Epithelial cell of proximal tubule (primary cell): Measurements from ENCODE around the gene TAS1R2. TPM values are rescaled to one million over a fixed set of nuclear protein-coding genes. Genes with fewer than 3 reads are reported as not detected.

Experiments
- DNase-seq: peaks from one replicate; pipeline ENCODE4 v3.0.0-alpha.2; 2011; ENCODE audit warnings: low read depth
- H3K4me3 ChIP-seq: 2 replicates; pipeline ENCODE4 v1.5.1; 2011; ENCODE audit warnings: low read depth, mild to moderate bottlenecking, low read length
- total RNA-seq: library from RNA; depleted of rRNA; stranded (reverse); fragments of >200 nt; gene quantifications from 2 replicates; pipeline ENCODE4 v1.2.3, GENCODE V29; 2015
- TF ChIP-seq, protein P1 (sequence below): conservative IDR thresholded peaks from 2 replicates; pipeline ENCODE4 v1.5.1; 2012; ENCODE audit warnings: low read depth, mild to moderate bottlenecking, low read length

The TAS1R2 gene
- total RNA-seq, 1 donor from 2014 or later: not detected

DNA sequence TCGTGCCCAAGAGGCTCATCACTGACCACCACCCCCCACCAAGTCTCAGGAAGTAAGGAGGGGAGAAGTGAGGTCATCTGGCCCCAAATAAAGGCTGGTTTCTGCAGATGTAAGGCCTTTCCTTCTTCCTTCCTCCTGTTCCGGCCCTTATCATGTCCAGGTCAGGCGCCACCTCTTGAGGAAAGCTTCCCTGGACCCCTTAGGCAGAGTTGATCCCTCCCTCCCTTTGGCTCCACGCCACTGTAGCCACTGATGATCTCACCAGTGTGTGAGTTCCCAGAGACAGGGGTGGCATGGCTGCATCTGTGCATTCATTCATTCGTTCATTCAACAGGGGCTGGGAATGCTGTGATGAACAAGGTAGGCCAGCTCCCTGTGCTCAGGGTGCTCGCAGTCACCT lies 59.2 kb downstream of the TAS1R2 start:
- DNase-seq: no peak
- TF ChIP-seq, protein P1, sequence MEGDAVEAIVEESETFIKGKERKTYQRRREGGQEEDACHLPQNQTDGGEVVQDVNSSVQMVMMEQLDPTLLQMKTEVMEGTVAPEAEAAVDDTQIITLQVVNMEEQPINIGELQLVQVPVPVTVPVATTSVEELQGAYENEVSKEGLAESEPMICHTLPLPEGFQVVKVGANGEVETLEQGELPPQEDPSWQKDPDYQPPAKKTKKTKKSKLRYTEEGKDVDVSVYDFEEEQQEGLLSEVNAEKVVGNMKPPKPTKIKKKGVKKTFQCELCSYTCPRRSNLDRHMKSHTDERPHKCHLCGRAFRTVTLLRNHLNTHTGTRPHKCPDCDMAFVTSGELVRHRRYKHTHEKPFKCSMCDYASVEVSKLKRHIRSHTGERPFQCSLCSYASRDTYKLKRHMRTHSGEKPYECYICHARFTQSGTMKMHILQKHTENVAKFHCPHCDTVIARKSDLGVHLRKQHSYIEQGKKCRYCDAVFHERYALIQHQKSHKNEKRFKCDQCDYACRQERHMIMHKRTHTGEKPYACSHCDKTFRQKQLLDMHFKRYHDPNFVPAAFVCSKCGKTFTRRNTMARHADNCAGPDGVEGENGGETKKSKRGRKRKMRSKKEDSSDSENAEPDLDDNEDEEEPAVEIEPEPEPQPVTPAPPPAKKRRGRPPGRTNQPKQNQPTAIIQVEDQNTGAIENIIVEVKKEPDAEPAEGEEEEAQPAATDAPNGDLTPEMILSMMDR: no peak
- H3K4me3 ChIP-seq: no peak overlapping the region

DNA sequence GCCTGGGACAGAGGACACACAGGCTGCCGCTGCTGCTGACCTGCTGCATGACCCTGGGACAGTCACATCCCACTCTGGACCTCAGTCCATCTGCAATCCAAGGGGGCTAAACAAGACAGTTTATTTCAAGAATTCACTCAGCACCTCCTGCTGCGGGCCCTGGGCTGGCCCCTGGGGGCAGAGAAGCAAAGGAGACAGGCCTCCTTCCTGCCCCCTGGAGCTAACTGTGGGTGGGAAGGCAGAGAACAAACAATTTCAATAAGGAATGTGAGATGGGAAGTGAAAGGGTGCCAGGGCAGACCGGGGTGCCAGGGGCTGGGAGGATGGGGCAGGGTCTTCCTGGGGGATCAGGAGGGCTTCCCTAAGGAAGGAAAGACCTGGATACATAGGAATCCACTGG lies 60.0 kb downstream of the TAS1R2 start:
- H3K4me3 ChIP-seq: no peak overlapping the region
- DNase-seq: no peak
- TF ChIP-seq, protein P1: no peak

DNA sequence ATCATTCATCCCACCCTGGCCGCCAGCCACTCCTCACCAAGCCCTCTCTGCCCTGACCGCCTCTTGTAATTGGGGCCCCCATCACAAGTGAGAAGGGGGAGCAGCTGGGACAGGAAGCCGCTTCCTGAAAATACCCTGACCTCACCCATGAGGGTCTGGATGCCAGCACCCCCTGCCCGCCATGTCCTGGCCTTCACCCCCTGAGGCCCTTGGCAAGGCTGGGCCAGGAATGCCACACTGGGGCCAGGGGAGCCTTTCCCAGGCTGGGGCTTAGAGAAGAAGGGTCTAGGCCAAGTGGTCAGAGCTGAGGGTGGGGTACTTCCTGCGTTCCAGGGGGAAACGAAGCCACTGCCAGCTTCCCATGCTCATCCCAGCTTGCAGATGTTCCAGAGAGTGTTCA lies 60.5 kb downstream of the TAS1R2 start:
- TF ChIP-seq, protein P1: no peak
- H3K4me3 ChIP-seq: no peak overlapping the region
- DNase-seq: no peak

DNA sequence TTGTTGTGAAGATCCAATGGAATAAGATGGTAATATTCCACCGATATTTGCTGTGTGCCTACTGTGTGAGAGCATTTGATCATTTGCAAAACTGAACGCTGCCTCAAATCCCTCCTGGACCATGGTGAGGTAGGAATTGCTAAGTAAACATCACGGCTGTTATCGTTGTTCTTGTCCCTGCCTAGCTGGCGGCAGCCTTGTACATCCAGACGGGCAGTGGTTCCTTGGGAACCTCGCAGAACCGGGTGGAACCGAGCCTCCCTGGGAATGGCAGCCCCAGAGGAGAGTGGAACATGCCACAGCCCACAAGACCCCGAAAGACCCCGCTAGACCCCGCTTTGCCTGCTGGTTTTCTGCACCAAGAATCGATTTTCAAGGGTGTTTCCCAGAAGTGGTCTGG lies 60.9 kb downstream of the TAS1R2 start:
- no peak for DNase-seq
- no peak overlapping the region for H3K4me3 ChIP-seq
- TF ChIP-seq, protein P1: no peak

DNA sequence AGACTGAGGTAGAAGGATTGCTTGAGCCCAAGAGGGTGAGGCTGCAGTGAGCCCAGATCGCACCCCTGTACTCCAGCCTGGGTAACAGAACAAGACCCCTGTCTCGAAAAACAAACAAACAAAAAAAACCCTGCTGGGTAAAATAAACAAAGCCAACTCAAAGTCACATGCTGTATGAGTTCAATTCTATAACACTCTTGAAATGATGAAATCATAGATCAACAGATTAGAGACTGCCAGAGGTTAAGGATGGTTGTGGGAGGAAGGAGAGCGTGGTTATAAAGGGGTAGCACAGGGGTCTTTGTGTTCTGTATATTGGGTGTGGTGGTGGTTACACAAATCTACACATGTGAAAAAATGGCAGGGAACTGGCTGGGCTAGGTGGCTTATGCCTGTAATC lies 62.5 kb downstream of the TAS1R2 start:
- no peak for DNase-seq
- no peak overlapping the region for H3K4me3 ChIP-seq
- TF ChIP-seq, protein P1: no peak

DNA sequence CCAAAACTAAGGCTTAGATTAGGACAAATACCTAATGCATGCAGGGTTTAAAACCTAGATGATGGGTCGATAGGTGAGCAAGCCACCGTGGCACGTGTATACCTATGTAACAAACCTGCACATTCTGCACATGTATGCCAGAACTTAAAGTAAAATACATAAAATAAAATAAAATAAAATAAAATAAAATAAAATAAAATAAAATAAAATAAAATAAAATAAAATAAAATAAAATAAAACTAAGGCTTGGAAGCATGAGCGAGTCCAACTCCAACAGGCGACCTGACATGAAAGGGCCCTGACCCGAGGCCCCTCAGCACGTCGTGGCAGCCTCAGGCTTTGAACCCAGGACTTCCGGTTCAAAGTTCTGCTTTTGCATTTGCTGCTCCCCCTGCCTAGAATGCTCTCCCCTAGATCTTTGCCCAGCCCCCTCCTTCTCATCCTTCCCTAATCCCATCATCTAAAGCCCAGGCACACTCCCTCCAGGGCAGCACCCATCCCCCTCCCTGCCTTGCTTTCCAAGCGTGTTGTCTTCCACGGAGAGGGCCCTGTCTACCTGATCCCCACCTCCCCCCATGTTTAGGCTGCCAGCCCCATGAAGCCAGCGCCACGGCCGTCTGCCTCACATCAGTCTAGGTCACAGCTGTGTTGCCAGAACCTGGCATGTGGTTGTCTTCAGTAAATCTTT lies 64.3 kb downstream of the TAS1R2 start:
- TF ChIP-seq, protein P1: no peak
- DNase-seq: no peak
- H3K4me3 ChIP-seq: no peak overlapping the region

DNA sequence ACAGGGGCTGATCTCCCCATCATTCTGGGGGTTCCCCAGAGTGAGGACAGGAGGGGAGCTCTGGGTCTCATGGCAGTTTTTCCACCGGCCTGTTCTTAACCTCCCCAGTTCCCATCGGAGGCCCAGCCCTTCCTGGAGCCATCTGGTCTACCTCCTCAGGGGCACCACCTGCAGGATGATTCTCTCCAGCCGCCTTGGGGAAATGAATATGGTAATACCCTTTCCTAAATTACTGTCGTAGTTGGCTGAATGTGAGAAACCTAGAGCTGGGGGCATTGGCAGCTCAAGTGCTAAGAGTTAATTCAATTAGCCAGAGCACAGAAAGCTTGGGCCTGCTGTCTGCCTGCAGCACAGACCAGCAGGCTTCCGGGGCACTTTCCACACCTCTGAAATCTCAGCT lies 64.9 kb downstream of the TAS1R2 start:
- TF ChIP-seq, protein P1: peak; percentile 22
- H3K4me3 ChIP-seq: no peak overlapping the region
- DNase-seq: no peak
